ENCODE measurements around the gene PPIA.

Gene PPIA

DNA sequence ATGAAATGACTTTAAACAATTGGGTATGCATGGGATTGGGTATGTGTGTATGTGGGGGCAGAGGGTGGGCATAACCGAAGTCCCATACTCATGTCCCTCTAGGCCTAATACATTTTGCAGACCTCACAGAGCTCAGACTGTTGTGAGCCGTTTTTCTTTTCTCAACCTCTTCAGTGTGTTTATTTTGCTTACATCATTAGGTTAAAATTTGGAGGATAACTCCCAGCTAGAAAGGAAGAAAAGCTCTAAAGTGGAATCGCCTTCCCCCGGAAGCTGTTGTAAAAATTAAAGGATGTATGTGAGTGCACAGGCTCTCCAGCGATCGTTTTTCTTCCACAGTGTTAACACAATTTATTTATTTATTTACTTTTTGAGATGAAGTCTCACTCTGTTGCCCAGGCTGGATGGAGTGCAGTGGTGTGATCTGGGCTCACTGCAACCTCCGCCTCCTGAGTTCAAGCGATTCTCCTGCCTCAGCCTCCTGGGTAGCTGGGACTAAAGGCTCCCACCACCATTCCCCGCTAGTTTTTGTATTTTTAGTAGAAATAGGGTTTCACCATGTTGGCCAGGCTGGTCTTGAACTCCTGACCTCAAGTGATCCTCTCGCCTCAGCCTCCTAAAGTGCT, 52.9 kb downstream of the PPIA start:
- Histone ChIP-seq H3K9me2 (replicated peaks; ENCODE audit: insufficient read depth, low read length) (no peaks in the 10 kb centered on the region), H3K4me2 (ENCODE audit: low read depth, low read length) (peak overlapping the region; percentile 58; the same call in 1 of the 2 replicates), H3K36me3 (replicated peaks; ENCODE audit: insufficient read depth, low read length) (no peaks in the 10 kb centered on the region), H3K4me1 (ENCODE audit: low read length) (peaks cover 14% of the 10 kb centered on the region; the same call in 1 of the 2 replicates), H3K9ac (ENCODE audit: low read length) (peak overlapping the region; percentile 92; the same call in 1 of the 2 replicates), H3K9me3 (replicated peaks; ENCODE audit: insufficient read depth, low read length) (no peaks in the 10 kb centered on the region), H4K20me1 (ENCODE audit: insufficient read depth, low read length) (peaks cover 23% of the 10 kb centered on the region; the same call in 1 of the 2 replicates), H3F3A (ENCODE audit: insufficient read depth, low read length) (peaks cover 25% of the 10 kb centered on the region), H3K79me2 (ENCODE audit: low read length) (peaks cover 33% of the 10 kb centered on the region), H3K4me3 (ENCODE audit: low read length) (peak overlapping the region; percentile 67), H2AFZ (ENCODE audit: low read length) (no peak overlapping the region), H3K27ac (ENCODE audit: low read length) (no peak overlapping the region), H3K27me3 (replicated peaks; ENCODE audit: insufficient read depth, low read length) (no peaks in the 10 kb centered on the region)
- TF ChIP-seq EZH2phosphoT487 (IDR thresholded peaks at IDR 0.05; ENCODE audit: low read length): no peak
- TF ChIP-seq CTCF (IDR thresholded peaks at IDR 0.05; ENCODE audit: low read length): no peak
- no peak for TF ChIP-seq EZH2 (optimal IDR thresholded peaks at IDR 0.05; ENCODE audit: low read depth, low read length)
- DNase-seq: no peak

GRCh38 chr7:44849885-44850544, 53.5 kb downstream of the PPIA start:
- Histone ChIP-seq H3K4me3 (ENCODE audit: low read length) (no peak overlapping the region), H2AFZ (ENCODE audit: low read length) (no peak overlapping the region), H3K36me3 (replicated peaks; ENCODE audit: insufficient read depth, low read length) (no peaks in the 10 kb centered on the region), H3K4me1 (ENCODE audit: low read length) (peaks cover 14% of the 10 kb centered on the region; the same call in 1 of the 2 replicates), H3K79me2 (ENCODE audit: low read length) (peaks cover 26% of the 10 kb centered on the region), H3K9me3 (replicated peaks; ENCODE audit: insufficient read depth, low read length) (no peaks in the 10 kb centered on the region), H3K9ac (ENCODE audit: low read length) (no peak overlapping the region), H4K20me1 (ENCODE audit: insufficient read depth, low read length) (peaks cover 17% of the 10 kb centered on the region; the same call in 1 of the 2 replicates), H3F3A (ENCODE audit: insufficient read depth, low read length) (peaks cover 25% of the 10 kb centered on the region), H3K27me3 (replicated peaks; ENCODE audit: insufficient read depth, low read length) (no peaks in the 10 kb centered on the region), H3K27ac (ENCODE audit: low read length) (no peak overlapping the region), H3K9me2 (replicated peaks; ENCODE audit: insufficient read depth, low read length) (no peaks in the 10 kb centered on the region), H3K4me2 (ENCODE audit: low read depth, low read length) (no peak overlapping the region)
- TF ChIP-seq EZH2 (optimal IDR thresholded peaks at IDR 0.05; ENCODE audit: low read depth, low read length) (no peak), EZH2phosphoT487 (IDR thresholded peaks at IDR 0.05; ENCODE audit: low read length) (no peak), CTCF (IDR thresholded peaks at IDR 0.05; ENCODE audit: low read length) (no peak)
- DNase-seq: no peak

DNA sequence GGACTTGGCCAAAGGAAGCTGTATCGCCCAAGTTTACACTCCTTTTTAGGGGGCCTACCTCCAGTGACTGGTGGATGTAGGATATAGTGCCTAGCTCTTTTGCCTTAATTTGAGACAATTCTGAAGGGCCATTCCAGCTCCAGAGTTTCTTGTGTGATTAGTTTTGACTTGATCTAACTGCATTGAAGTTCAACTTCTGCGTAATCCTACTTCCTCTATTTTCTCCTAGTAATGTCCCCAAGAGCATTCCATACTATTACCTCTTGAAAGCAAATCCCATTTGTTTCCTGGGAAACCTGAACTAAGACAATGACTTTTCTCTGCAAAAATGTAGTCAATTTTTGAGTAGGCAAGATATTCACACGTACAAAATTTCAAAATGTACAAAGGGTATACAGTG, 56.1 kb downstream of the PPIA start:
- Histone ChIP-seq H3K9me2 (replicated peaks; ENCODE audit: insufficient read depth, low read length) (no peaks in the 10 kb centered on the region), H3K9ac (ENCODE audit: low read length) (no peak overlapping the region)

More for the DNA sequence above, 56.1 kb downstream of the PPIA start:
- Histone ChIP-seq H3K36me3 (replicated peaks; ENCODE audit: insufficient read depth, low read length) (no peaks in the 10 kb centered on the region), H2AFZ (ENCODE audit: low read length) (no peak overlapping the region), H3K27ac (ENCODE audit: low read length) (no peak overlapping the region), H3F3A (ENCODE audit: insufficient read depth, low read length) (peaks cover 13% of the 10 kb centered on the region), H3K27me3 (replicated peaks; ENCODE audit: insufficient read depth, low read length) (no peaks in the 10 kb centered on the region), H3K79me2 (ENCODE audit: low read length) (peaks cover under 1% of the 10 kb centered on the region), H3K9me3 (replicated peaks; ENCODE audit: insufficient read depth, low read length) (no peaks in the 10 kb centered on the region), H3K4me3 (ENCODE audit: low read length) (no peak overlapping the region), H4K20me1 (ENCODE audit: insufficient read depth, low read length) (no peaks in the 10 kb centered on the region), H3K4me2 (ENCODE audit: low read depth, low read length) (no peak overlapping the region), H3K4me1 (ENCODE audit: low read length) (peaks cover 8% of the 10 kb centered on the region; the same call in 1 of the 2 replicates)
- no peak for DNase-seq
- TF ChIP-seq CTCF (IDR thresholded peaks at IDR 0.05; ENCODE audit: low read length) (no peak), EZH2 (optimal IDR thresholded peaks at IDR 0.05; ENCODE audit: low read depth, low read length) (no peak), EZH2phosphoT487 (IDR thresholded peaks at IDR 0.05; ENCODE audit: low read length) (no peak)
